Upper lobe of left lung (tissue), 6 donors: ENCODE data around the gene RP9. TPM values are rescaled to one million over a fixed set of nuclear protein-coding genes. Genes with fewer than 3 reads are reported as not detected.

ENCODE experiments used
- ATAC-seq, 2 donors: fragments of 200-7000 bp; cut with Tn5 transposase; one replicate each; pipeline ENCODE4 v1.9.1; 2022; ENCODE audit warnings: mild to moderate bottlenecking in 2 of 2, moderate library complexity in 2 of 2; ENCODE audit not compliant: low FRiP score in 2 of 2
- DNase-seq, 2 donors: peaks; one replicate each; pipeline ENCODE4 v3.0.0-alpha.2; 2019 to 2020
- H3K27ac ChIP-seq, 4 donors: fragments of 200-600 bp; sonication (generic); one replicate each; pipeline ENCODE4 v1.5.1; 2016 to 2019
- H3K27me3 ChIP-seq, 4 donors: fragments of 200-600 bp; sonication (generic); one replicate each; pipeline ENCODE4 v1.5.1; 2017 to 2019
- H3K36me3 ChIP-seq, 4 donors: fragments of 200-600 bp; sonication (generic); one replicate each; pipeline ENCODE4 v1.5.1; 2016 to 2019
- H3K4me1 ChIP-seq, 4 donors: fragments of 200-600 bp; sonication (generic); one replicate each; pipeline ENCODE4 v1.5.1; 2018 to 2019
- H3K4me3 ChIP-seq, 4 donors: fragments of 200-600 bp; sonication (generic); one replicate each; pipeline ENCODE4 v1.5.1; 2017 to 2019; ENCODE audit warnings: mild to moderate bottlenecking in 2 of 4, moderate library complexity in 1 of 4
- H3K9me3 ChIP-seq, 4 donors: fragments of 200-600 bp; sonication (generic); one replicate each; pipeline ENCODE4 v1.5.1; 2018 to 2019
- EP300 ChIP-seq, 4 donors: sonication (generic); formaldehyde crosslinking; IDR thresholded peaks; one replicate each; pipeline ENCODE4 v1.5.1; 2017; ENCODE audit warnings: antibody characterized with exemption in 4 of 4, control low read depth in 2 of 4
- POLR2A ChIP-seq, 4 donors: fragments of 450-650 bp; IDR thresholded peaks; one replicate each; pipeline ENCODE4 v1.5.1; 2016 to 2017; ENCODE audit warnings: antibody characterized with exemption in 4 of 4, mild to moderate bottlenecking in 2 of 4
- POLR2AphosphoS5 ChIP-seq, 2 donors: sonication (generic); formaldehyde crosslinking; IDR thresholded peaks; one replicate each; pipeline ENCODE4 v1.5.1; 2017; ENCODE audit warnings: antibody characterized with exemption in 2 of 2
- WGBS, 2 donors: methylation state at CpG; one replicate each; pipeline ENCODE4 v1.1.5; 2017 to 2018; 5-methylcytosine and 5-hydroxymethylcytosine counted together
- total RNA-seq, 6 donors: library from RNA; depleted of rRNA in 4 of 6; stranded (reverse); fragments of >200 nt in 4 of 6; gene quantifications; one replicate each; pipeline versions ENCODE4 v1.1.0 to v1.2.1, GENCODE V29; 2016 to 2021
- TF ChIP-seq, protein P1 (sequence below), 6 experiments: fragments of 450-650 bp in 4 of 6; fragments of 200-600 bp in 2 of 6; sonication (generic) in 2 of 6; IDR thresholded peaks; one replicate each; pipeline ENCODE4 v1.5.1; 2016 to 2019; ENCODE audit warnings: antibody characterized with exemption in 6 of 6
- donor health status: DM: no; HTN: no; CAD: no; lungs with moderate emphysema.
- donor health status: DM: no; HTN: yes; CAD: no; lungs with severe emphysema.

Gene RP9
- total RNA-seq, 6 donors from 2014 or later = 5.9 to 15.7 (median 11.9) TPM

DNA sequence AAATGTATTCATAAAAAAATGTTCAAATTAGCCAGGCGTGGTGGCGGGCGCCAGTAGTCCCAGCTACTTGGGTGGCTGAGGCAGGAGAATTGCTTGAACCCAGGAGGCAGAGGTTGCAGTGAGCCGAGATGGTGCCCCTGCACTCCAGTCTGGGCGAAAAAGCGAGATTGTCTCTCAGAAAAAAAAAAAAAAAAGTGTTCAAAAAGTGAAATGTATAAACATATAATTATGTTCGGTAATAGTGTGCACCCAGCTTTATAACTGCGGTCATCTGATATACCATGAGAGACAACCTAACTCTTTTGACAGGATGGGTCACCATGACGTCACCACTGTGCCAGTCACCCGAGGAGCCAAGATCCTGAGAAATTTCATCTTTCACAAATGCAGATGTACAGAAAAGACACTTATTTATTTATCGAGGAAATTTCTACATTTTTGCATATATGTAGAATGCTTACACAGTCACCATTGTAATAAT lies 594 bp upstream of the RP9 start:
- ATAC-seq = no peak
- H3K27ac ChIP-seq = peak overlapping the region in 1 of 4 donors; percentile 93

DNA sequence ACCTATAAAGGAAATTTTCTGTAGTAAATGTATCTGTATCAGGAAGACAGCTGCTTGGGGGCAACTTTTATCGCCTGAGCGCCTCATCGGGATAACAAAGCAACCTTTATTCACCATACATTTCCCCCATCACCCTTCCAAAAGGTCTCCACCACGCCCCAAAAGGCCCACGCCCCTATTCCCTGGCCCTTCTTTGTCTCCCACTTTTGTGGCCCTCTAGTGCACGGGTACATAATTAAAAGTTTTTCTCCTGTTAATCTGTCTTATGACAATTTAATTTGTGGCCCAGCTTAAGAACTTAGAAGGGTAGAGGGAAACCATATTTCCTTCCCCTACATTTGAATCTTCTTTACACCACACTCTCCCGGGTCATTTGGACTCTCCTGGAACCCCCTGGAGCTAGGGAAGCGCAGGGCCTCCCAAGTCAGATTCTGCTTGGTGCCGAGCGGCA lies 625 bp downstream of the RP9 start:
- DNase-seq (no peak), ATAC-seq (peak in 1 of 2 donors; percentile 14)
- Histone ChIP-seq H3K9me3 (no peaks in the 10 kb centered on the region), H3K36me3 (peaks cover 0 to under 1% (median under 1%) of the 10 kb centered on the region in 4 donors), H3K4me3 (peak overlapping the region; percentile 62 to 99 (median 98)), H3K27ac (peak overlapping the region; percentile 79 to 93 (median 83)), H3K4me1 (peaks cover 22 to 37% (median 27%) of the 10 kb centered on the region in 4 donors), H3K27me3 (no peaks in the 10 kb centered on the region)
- TF ChIP-seq POLR2AphosphoS5 (IDR thresholded peaks at IDR 0.05) (no peak), EP300 (IDR thresholded peaks at IDR 0.05) (no peak), POLR2A (IDR thresholded peaks at IDR 0.05) (no peak)
- TF ChIP-seq, protein P1, sequence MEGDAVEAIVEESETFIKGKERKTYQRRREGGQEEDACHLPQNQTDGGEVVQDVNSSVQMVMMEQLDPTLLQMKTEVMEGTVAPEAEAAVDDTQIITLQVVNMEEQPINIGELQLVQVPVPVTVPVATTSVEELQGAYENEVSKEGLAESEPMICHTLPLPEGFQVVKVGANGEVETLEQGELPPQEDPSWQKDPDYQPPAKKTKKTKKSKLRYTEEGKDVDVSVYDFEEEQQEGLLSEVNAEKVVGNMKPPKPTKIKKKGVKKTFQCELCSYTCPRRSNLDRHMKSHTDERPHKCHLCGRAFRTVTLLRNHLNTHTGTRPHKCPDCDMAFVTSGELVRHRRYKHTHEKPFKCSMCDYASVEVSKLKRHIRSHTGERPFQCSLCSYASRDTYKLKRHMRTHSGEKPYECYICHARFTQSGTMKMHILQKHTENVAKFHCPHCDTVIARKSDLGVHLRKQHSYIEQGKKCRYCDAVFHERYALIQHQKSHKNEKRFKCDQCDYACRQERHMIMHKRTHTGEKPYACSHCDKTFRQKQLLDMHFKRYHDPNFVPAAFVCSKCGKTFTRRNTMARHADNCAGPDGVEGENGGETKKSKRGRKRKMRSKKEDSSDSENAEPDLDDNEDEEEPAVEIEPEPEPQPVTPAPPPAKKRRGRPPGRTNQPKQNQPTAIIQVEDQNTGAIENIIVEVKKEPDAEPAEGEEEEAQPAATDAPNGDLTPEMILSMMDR (IDR thresholded peaks at IDR 0.05) = no peak
- 0 to 1% methylated on average over 10 of the region's 10 CpGs for WGBS, 2 donors

More for the DNA sequence above, 594 bp upstream of the RP9 start:
- 23 to 27% methylated on average over 11 of the region's 11 CpGs for WGBS, 2 donors
- H3K36me3 ChIP-seq = no peaks in the 10 kb centered on the region
- peaks cover 22 to 37% (median 27%) of the 10 kb centered on the region in 4 donors for H3K4me1 ChIP-seq
- DNase-seq = no peak
- H3K27me3 ChIP-seq = no peaks in the 10 kb centered on the region
- peak overlapping the region; percentile 53 to 99 (median 98) for H3K4me3 ChIP-seq
- no peaks in the 10 kb centered on the region for H3K9me3 ChIP-seq
- TF ChIP-seq POLR2AphosphoS5 (IDR thresholded peaks at IDR 0.05) (no peak), EP300 (IDR thresholded peaks at IDR 0.05) (no peak), POLR2A (IDR thresholded peaks at IDR 0.05) (no peak)
- TF ChIP-seq, protein P1 (IDR thresholded peaks at IDR 0.05) = no peak

DNA sequence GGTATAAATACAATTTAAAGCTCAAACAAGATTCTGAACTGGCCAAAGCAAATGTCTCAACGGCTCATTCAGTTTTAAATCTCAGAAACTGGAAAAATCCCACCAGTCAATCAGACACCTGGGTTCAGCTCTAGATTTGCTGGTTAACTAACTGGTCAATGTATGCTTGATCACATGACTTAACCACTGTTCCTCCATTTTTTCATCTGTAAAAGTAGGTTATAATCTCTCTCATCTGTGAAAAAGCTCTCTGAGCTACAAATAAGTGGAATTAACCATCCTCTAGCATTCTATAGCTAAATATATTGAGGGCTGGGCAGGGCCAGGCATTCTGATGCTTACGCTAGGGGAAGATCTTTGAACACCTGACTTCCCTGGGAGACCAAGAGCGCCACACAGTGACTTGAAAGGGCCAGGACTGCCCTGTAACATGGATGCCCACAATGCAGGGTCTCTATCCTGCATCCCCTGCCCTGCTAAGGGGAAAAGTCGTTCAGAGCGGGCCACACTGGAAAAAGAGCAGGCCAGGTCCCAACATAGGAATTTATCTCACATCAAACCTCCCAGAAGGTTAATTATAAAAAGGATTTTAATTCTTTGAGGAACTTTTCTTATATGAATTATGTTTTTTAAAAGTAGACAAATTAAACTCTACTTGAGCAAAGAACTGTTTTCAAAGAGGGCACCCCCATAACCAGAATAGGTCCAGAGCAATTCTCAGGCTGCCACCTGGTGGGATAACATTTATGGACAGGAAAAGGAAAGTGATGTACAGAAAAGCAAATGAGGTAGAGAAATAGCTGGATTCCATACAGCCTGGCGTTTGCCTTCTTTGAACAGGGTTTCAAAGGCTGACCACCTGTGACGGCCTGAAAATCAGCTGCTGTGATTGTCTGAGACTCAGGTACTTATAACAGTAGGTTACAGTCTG lies 1.8 kb downstream of the RP9 start:
- Histone ChIP-seq H3K9me3 (no peaks in the 10 kb centered on the region), H3K36me3 (peaks cover 4 to 12% (median 8%) of the 10 kb centered on the region in 4 donors), H3K4me1 (peaks cover 22 to 37% (median 27%) of the 10 kb centered on the region in 4 donors), H3K27me3 (no peaks in the 10 kb centered on the region), H3K27ac (peak overlapping the region in 1 of 4 donors; percentile 93), H3K4me3 (peak overlapping the region in 3 of 4 donors; percentile 97 to 99 (median 99))
- ATAC-seq (peak in 1 of 2 donors; percentile 36), DNase-seq (peak in 1 of 2 donors; percentile 36)
- TF ChIP-seq, protein P1 (IDR thresholded peaks at IDR 0.05) = peak in 1 of 6 experiments; percentile 31
- TF ChIP-seq POLR2A (IDR thresholded peaks at IDR 0.05) = no peak
- 53 to 55% methylated on average over 7 of the region's 7 CpGs for WGBS, 2 donors

DNA sequence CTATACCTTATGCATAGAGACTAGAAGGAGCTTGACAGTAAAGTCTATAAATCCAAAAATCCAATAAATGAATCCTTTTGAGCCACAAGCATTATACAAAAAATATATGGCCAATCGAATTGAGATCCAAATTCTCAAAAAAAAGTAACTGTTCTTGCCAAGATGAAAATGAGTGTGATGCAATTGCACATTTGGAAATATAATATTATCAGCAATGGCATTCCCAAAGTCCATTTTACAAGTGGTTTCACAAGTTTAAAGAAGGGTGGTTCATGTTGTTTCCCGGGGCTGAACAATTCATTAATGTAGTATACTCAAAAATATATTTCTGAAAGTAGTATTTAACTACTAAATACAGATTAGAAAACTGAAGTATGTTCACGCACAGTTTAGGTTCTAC lies 7.3 kb downstream of the RP9 start:
- no peak for ATAC-seq
- no peak for TF ChIP-seq POLR2AphosphoS5 (IDR thresholded peaks at IDR 0.05)
- no peak for TF ChIP-seq EP300 (IDR thresholded peaks at IDR 0.05)
- no peak for TF ChIP-seq POLR2A (IDR thresholded peaks at IDR 0.05)
- TF ChIP-seq, protein P1 (IDR thresholded peaks at IDR 0.05) = no peak
- H3K27ac ChIP-seq = no peak overlapping the region
- H3K36me3 ChIP-seq = peaks cover 11 to 63% (median 29%) of the 10 kb centered on the region in 4 donors
- 67 to 77% methylated on average over 3 of the region's 3 CpGs for WGBS, 2 donors
- H3K9me3 ChIP-seq = no peaks in the 10 kb centered on the region
- peaks cover 0 to 12% (median 6%) of the 10 kb centered on the region in 4 donors for H3K4me1 ChIP-seq
- H3K27me3 ChIP-seq = no peaks in the 10 kb centered on the region
- no peak for DNase-seq
- H3K4me3 ChIP-seq = no peak overlapping the region
